Stomach smooth muscle (tissue), 2 donors: Measurements from ENCODE around the gene DNAAF6.

Experiments used
- H3K27ac ChIP-seq: one replicate; pipeline ENCODE4 v1.7.0; 2013; ENCODE audit warnings: mild to moderate bottlenecking, low read length, inconsistent platforms
- H3K27me3 ChIP-seq, 2 donors: one replicate each; pipeline ENCODE4 v1.7.0; 2013; ENCODE audit warnings: low read length in 2 of 2; ENCODE audit not compliant: insufficient read depth in 2 of 2, control insufficient read depth in 1 of 2
- H3K36me3 ChIP-seq, 2 donors: one replicate each; pipeline ENCODE4 v1.7.0; 2013; ENCODE audit warnings: low read length in 2 of 2; ENCODE audit not compliant: control insufficient read depth in 2 of 2, insufficient read depth in 2 of 2
- H3K4me1 ChIP-seq: one replicate; pipeline ENCODE4 v1.7.0; 2013; ENCODE audit warnings: low read length; ENCODE audit not compliant: control insufficient read depth, insufficient read depth
- H3K4me3 ChIP-seq, 2 donors: one replicate each; pipeline ENCODE4 v1.7.0; 2013; ENCODE audit warnings: low read length in 2 of 2
- H3K9ac ChIP-seq, 2 donors: one replicate each; pipeline ENCODE4 v1.7.0; 2013; ENCODE audit warnings: low read length in 2 of 2, mild to moderate bottlenecking in 1 of 2
- H3K9me3 ChIP-seq, 2 donors: one replicate each; pipeline ENCODE4 v1.7.0; 2013; ENCODE audit warnings: low read length in 2 of 2; ENCODE audit not compliant: control insufficient read depth in 2 of 2
- donor health status: healthy.
- donor health status: Pancreatic carcinoma.

DNAAF6 gene

GRCh38 chrX:107206697-107207065 lies 270 bp downstream of the DNAAF6 start:
- H3K9ac ChIP-seq, result no peak overlapping the region
- no peak overlapping the region for H3K27ac ChIP-seq
- peaks cover 0 to 21% of the 10 kb centered on the region in 2 donors for H3K27me3 ChIP-seq
- H3K9me3 ChIP-seq, result no peaks in the 10 kb centered on the region
- peak overlapping the region; percentile 55 to 70 for H3K4me3 ChIP-seq
- H3K36me3 ChIP-seq, result no peaks in the 10 kb centered on the region
- no peaks in the 10 kb centered on the region for H3K4me1 ChIP-seq

- Histone ChIP-seq H3K4me3 (no peak overlapping the region), H3K9ac (no peak overlapping the region), H3K27ac (no peak overlapping the region), H3K36me3 (no peaks in the 10 kb centered on the region), H3K4me1 (no peaks in the 10 kb centered on the region), H3K27me3 (peaks cover 0 to 24% of the 10 kb centered on the region in 2 donors), H3K9me3 (no peaks in the 10 kb centered on the region)
These were observed 678 bp downstream of the DNAAF6 start for GRCh38 chrX:107207089-107207488.

DNA sequence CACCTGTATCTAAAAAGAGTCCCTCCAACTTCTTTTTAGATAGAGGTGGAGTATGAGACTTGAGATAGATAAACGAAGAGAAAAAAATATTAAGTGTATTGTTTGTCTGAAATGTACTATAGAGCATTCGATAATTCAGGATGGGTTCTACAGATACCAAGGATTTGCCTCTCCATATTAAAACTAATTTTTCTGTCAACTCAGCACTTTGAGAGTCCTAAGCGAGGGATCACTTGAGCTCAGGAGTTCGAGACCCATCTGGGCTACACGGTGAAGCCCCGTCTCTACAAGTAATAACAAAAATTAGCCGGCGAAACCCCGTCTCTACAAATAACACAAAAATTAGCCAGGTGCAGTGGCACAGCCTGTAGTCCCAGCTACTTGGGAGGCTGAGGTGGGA lies 1.5 kb downstream of the DNAAF6 start:
- Histone ChIP-seq H3K27ac (no peak overlapping the region), H3K4me3 (no peak overlapping the region), H3K9ac (no peak overlapping the region), H3K9me3 (no peaks in the 10 kb centered on the region), H3K27me3 (peaks cover 0 to 25% of the 10 kb centered on the region in 2 donors), H3K4me1 (no peaks in the 10 kb centered on the region), H3K36me3 (no peaks in the 10 kb centered on the region)

DNA sequence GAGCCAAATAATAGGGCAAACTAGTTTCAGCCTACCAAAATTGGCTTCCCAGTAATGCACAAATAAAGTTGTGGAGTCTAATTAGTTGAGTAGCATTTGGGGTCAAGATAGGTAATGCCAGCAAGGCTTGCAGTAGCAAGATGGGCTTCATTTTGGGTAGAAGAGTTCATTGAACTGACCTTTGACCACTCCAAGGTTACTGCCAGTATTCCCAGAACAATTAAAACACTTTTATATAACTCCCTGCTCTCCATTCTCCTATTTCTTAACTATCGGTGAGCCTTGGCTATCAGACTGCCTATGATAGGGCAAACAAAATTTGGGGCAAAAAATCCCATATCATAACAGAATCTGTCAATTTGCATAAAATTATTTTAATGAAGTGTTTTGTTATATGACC lies 7.1 kb downstream of the DNAAF6 start:
- H3K9ac ChIP-seq, result no peak overlapping the region
- no peak overlapping the region for H3K4me3 ChIP-seq
- no peaks in the 10 kb centered on the region for H3K4me1 ChIP-seq
- peaks cover 0 to 7% of the 10 kb centered on the region in 2 donors for H3K27me3 ChIP-seq
- H3K27ac ChIP-seq, result no peak overlapping the region
- no peaks in the 10 kb centered on the region for H3K9me3 ChIP-seq
- H3K36me3 ChIP-seq, result no peaks in the 10 kb centered on the region

DNA sequence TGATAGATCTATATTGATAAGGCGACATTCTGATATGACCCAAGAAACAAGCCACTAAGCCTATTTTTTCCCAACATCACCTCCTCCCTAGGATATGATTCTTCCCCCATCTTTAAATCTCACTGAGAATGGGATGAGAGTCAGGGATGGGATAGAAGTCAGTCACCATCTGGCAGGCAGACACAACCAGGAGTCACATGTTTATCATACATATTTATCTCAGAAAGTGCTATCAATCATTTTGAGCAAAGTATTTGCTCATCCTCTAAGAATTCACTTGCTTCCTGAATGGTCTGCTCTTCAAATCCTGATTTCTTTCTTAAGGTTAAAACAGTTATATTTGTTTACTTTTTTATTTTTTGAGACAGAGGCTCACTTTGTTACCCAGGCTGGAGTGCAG lies 20.3 kb downstream of the DNAAF6 start:
- Histone ChIP-seq H3K4me3 (no peak overlapping the region), H3K4me1 (no peaks in the 10 kb centered on the region), H3K27ac (no peak overlapping the region), H3K27me3 (no peaks in the 10 kb centered on the region), H3K9me3 (no peaks in the 10 kb centered on the region), H3K9ac (no peak overlapping the region), H3K36me3 (no peaks in the 10 kb centered on the region)

- Histone ChIP-seq H3K4me1 (no peaks in the 10 kb centered on the region), H3K27me3 (no peaks in the 10 kb centered on the region), H3K4me3 (no peak overlapping the region), H3K9me3 (no peaks in the 10 kb centered on the region), H3K9ac (no peak overlapping the region), H3K36me3 (no peaks in the 10 kb centered on the region), H3K27ac (no peak overlapping the region)
These were observed 21.5 kb downstream of the DNAAF6 start for GRCh38 chrX:107227780-107228485.

DNA sequence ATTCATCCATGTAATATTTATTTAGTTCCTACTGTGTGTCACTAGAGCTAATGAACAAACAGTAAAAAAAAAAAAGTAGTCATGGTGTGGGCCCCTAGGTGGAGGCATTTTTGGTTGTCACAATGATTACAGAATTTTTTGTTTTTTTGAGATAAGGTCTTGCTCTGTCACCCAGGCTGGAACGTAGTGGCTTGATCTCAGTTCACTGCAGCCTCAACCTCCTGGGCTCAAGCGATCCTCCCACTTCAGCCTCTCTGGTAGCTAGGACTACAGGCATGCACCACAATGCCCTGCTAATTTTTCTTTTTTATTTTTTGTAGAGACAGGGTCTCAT lies 22.0 kb downstream of the DNAAF6 start:
- Histone ChIP-seq H3K27me3 (no peaks in the 10 kb centered on the region), H3K9ac (no peak overlapping the region), H3K9me3 (no peaks in the 10 kb centered on the region), H3K36me3 (no peaks in the 10 kb centered on the region), H3K4me1 (no peaks in the 10 kb centered on the region), H3K27ac (no peak overlapping the region), H3K4me3 (no peak overlapping the region)

- Histone ChIP-seq H3K27me3 (peaks cover 0 to 6% of the 10 kb centered on the region in 2 donors), H3K4me1 (no peaks in the 10 kb centered on the region), H3K9me3 (no peaks in the 10 kb centered on the region), H3K27ac (no peak overlapping the region), H3K4me3 (no peak overlapping the region), H3K36me3 (no peaks in the 10 kb centered on the region), H3K9ac (no peak overlapping the region)
These were observed 66.1 kb downstream of the DNAAF6 start for GRCh38 chrX:107272431-107272921.

DNA sequence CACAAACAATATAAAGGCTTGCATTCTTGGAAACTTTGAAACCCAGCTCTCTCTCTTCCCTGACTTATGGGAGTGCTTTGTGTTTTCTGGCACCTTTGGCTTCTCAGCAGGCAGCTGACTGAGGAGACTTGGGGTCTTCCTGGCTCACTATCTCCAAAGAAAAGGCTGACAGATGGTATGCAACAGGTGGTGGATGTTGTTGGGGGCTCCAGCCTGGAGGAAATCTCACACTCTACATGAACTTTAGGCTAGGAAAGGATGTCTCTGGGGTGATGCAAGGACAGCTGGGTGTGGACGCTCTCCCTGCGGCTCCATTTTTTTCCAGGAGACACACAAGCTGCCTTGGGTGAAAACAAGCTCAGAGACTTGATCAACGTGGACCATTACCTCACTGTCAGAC lies 67.4 kb downstream of the DNAAF6 start:
- Histone ChIP-seq H3K4me1 (no peaks in the 10 kb centered on the region), H3K27ac (no peak overlapping the region), H3K9ac (no peak overlapping the region), H3K36me3 (no peaks in the 10 kb centered on the region), H3K27me3 (peaks cover 0 to 6% of the 10 kb centered on the region in 2 donors), H3K9me3 (no peaks in the 10 kb centered on the region), H3K4me3 (no peak overlapping the region)

DNA sequence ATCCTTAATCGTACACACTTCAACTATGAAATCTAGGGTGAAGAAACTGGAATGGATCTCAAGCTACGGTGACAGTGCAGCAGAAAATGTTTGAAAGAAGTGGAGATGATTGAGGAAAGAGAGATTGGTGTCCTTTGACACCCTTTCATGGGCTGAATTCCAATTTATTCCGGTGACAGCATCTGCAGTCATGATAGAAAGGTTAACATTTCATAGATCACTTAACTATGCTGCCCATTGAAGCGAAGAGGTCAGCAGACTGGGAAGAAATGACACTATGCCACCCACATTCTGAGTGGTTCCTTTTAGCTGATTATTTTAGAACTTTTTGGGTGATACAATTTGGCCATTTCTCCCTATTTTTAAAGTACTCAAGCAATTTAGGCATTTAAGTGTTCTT lies 82.3 kb downstream of the DNAAF6 start:
- peaks cover 0 to 4% of the 10 kb centered on the region in 2 donors for H3K27me3 ChIP-seq
- no peak overlapping the region for H3K4me3 ChIP-seq

GRCh38 chrX:107290019-107290418 lies 83.6 kb downstream of the DNAAF6 start:
- H3K9me3 ChIP-seq, result no peaks in the 10 kb centered on the region
- no peak overlapping the region for H3K27ac ChIP-seq
- H3K27me3 ChIP-seq, result peaks cover 0 to 4% of the 10 kb centered on the region in 2 donors
- H3K36me3 ChIP-seq, result no peaks in the 10 kb centered on the region
- no peak overlapping the region for H3K4me3 ChIP-seq
- no peak overlapping the region for H3K9ac ChIP-seq
- H3K4me1 ChIP-seq, result no peaks in the 10 kb centered on the region

More for the DNA sequence above, 82.3 kb downstream of the DNAAF6 start:
- no peak overlapping the region for H3K27ac ChIP-seq
- H3K9ac ChIP-seq, result no peak overlapping the region
- H3K36me3 ChIP-seq, result no peaks in the 10 kb centered on the region
- no peaks in the 10 kb centered on the region for H3K4me1 ChIP-seq
- H3K9me3 ChIP-seq, result no peaks in the 10 kb centered on the region
